ENCODE results near the gene MMS19.

MMS19 gene

DNA sequence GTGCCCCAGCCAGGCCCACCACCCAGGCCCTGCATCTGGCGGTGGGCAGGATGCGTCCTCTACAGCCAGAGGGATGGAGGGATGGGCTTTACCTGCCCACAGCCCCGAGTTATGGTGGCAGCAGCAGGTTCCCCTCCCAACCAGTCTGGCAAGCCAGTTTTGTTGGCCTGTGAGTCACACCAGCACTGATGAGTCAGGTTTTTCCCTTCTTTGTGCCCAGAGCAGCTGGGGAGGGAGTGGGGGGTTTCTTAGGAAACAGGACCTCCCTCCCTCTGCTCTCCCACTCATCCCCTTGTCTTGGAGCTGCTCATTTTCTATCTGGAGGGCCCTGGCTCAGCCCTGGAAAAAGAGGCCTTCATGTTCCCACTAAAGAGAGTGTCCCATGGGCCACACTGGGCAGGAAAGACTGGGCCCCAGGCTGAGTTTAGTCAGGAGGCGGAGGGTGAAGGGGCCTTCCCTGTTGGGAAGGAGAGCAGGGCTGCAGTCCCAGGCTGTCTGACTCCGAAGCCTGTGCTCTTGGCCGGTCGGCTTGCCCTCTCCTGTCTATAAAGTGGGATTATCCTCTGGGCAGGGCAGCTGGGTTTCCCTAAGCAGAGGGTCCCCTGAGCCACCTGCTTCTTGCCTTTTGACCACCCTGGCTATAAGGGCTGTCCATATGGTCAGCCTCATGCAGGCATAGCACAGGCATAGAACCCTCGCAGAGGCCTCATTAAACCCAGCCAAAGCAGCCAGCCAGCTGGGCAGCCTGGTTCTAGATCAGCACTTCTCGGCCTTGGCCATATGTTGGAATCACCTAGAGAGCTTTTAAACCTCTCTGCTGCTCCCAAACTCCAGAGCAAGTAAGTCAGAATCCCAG is 44.2 kb upstream of the MMS19 start:
- TF ChIP-seq, protein P1, sequence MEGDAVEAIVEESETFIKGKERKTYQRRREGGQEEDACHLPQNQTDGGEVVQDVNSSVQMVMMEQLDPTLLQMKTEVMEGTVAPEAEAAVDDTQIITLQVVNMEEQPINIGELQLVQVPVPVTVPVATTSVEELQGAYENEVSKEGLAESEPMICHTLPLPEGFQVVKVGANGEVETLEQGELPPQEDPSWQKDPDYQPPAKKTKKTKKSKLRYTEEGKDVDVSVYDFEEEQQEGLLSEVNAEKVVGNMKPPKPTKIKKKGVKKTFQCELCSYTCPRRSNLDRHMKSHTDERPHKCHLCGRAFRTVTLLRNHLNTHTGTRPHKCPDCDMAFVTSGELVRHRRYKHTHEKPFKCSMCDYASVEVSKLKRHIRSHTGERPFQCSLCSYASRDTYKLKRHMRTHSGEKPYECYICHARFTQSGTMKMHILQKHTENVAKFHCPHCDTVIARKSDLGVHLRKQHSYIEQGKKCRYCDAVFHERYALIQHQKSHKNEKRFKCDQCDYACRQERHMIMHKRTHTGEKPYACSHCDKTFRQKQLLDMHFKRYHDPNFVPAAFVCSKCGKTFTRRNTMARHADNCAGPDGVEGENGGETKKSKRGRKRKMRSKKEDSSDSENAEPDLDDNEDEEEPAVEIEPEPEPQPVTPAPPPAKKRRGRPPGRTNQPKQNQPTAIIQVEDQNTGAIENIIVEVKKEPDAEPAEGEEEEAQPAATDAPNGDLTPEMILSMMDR (IDR thresholded peaks at IDR 0.05; ENCODE audit: low read depth, low read length), result no peak
- Histone ChIP-seq H3K27ac (peak overlapping the region; percentile 83), H3K27me3 (ENCODE audit: insufficient read depth, low read depth, severe bottlenecking) (no peaks in the 10 kb centered on the region), H3K36me3 (no peaks in the 10 kb centered on the region), H3K9me3 (ENCODE audit: severe bottlenecking) (no peaks in the 10 kb centered on the region), H3K4me3 (ENCODE audit: low read depth, low read length) (no peak overlapping the region)
- peak; percentile 83 for DNase-seq

DNA sequence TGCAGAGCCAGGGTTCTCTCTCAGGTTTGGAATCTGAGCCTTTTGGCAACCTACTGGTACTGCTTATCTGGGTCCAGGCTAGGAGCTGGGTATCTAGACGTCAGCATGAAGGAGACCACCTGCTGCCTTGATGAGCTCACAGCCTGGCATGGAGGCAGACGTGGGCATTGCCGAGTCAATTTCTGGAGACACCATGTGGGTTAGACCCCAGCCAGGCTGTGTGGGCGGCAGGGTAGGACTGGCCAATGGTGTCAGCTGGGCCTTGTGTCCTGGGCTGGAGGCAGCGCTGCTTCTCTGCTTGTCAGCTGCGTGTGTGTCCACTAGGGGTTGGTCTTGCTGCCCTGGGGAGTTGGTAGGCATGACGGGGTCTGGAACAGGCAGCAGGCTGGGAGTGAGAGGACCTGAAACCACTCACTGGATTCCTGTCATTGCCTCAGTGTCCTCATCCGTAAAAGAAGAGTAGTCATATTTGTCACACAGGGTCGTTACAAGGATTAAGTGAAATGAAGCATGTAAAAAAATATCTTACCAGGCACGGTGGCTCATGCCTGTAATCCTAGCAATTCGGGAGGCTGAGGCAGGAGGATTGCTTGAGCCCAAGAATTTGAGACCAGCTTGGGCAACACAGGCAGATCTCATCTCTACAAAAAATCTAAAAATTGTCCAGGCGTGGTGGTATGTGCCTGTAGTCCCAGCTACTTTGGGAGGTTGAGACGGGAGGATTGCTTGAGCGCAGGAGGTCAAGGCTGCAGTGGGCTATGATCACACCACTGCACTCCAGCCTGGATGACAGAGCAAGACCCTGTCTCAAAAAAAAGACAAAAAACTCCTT is 42.7 kb upstream of the MMS19 start:
- H3K9me3 ChIP-seq (ENCODE audit: severe bottlenecking), result no peaks in the 10 kb centered on the region
- H3K36me3 ChIP-seq, result no peaks in the 10 kb centered on the region
- TF ChIP-seq, protein P1 (IDR thresholded peaks at IDR 0.05; ENCODE audit: low read depth, low read length), result peak; percentile 58
- no peak overlapping the region for H3K4me3 ChIP-seq (ENCODE audit: low read depth, low read length)
- peak; percentile 40 for DNase-seq
- H3K27ac ChIP-seq, result no peak overlapping the region
- no peaks in the 10 kb centered on the region for H3K27me3 ChIP-seq (ENCODE audit: insufficient read depth, low read depth, severe bottlenecking)

DNA sequence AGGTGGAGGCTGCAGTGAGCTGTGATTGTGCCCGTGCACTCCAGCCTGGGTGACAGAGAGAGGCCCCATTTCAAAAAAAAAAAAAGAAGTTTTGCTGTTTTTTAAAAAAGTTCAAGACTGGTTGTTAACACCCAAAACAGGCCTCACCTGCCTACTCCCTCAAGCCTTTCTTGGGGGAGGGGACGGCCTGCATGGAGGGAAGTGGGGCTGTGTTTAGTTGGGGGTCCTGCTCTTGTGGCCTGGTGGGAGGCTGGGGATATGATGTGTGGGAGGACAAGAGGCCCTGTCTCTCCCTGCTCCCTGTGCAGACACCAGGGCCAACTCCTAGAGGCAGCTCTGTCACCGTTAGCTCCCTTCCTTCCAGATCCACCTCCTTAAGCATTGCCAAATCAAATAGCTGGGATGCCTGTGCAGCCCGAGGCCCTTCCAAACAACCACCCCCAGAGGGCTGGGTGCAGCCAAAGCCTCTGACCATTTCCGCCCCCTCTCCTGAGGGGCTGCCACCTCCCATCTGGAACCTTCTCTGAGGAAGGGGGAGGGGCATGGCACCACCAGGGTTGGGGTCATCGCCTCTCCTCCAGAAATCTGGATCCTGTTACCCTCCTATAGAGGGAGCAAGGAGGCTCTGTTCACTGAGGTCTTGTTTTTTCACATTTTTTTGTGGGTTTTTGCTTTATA is 41.4 kb upstream of the MMS19 start:
- Histone ChIP-seq H3K9me3 (ENCODE audit: severe bottlenecking) (no peaks in the 10 kb centered on the region), H3K4me3 (ENCODE audit: low read depth, low read length) (no peak overlapping the region), H3K27ac (no peak overlapping the region), H3K27me3 (ENCODE audit: insufficient read depth, low read depth, severe bottlenecking) (no peaks in the 10 kb centered on the region), H3K36me3 (no peaks in the 10 kb centered on the region)
- no peak for DNase-seq
- TF ChIP-seq, protein P1 (IDR thresholded peaks at IDR 0.05; ENCODE audit: low read depth, low read length), result no peak

DNA sequence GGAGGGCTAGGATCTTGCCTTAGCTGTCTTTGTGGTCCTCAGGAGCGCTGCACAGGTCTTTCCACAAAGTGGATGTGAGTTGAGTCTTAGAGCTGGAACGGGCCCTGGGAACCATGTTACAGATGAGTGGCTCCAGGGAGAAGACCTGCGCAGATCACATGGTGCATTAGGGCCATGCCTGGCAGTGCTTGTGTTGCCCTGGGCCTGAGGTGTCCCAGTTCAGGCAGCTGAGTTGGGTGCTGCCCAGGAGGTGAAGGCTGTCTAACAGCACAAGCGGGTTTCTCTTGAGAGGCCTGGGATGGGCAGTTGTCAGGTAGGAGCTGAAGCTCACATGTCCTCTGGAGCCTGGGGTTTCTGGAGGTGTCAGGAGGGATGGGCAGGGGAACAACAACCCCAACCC is 40.6 kb upstream of the MMS19 start:
- H3K27me3 ChIP-seq (ENCODE audit: insufficient read depth, low read depth, severe bottlenecking), result no peaks in the 10 kb centered on the region
- H3K36me3 ChIP-seq, result no peaks in the 10 kb centered on the region
- H3K9me3 ChIP-seq (ENCODE audit: severe bottlenecking), result no peaks in the 10 kb centered on the region
- TF ChIP-seq, protein P1 (IDR thresholded peaks at IDR 0.05; ENCODE audit: low read depth, low read length), result no peak
- no peak for DNase-seq
- H3K27ac ChIP-seq, result no peak overlapping the region
- H3K4me3 ChIP-seq (ENCODE audit: low read depth, low read length), result no peak overlapping the region

DNA sequence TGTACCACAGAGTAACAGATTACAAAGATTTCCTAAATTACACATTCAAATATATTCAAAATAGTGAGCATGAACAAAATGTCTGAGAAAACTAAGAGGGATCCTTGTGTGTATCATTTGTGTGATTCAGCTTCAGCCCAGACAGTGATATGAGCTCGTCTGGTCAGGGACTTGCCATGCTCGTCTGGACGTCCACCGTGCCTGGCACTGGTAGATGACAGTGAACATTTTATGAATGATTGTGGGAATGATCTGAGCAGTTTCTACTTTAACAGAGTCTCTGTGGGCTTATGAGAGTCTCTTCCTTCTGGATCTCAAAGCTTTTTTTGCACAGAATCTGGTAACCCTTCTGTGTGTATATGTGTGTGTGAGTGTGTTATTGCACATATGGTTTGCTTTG is 40.2 kb upstream of the MMS19 start:
- no peak for DNase-seq
- no peaks in the 10 kb centered on the region for H3K9me3 ChIP-seq (ENCODE audit: severe bottlenecking)
- no peak overlapping the region for H3K27ac ChIP-seq
- H3K36me3 ChIP-seq, result no peaks in the 10 kb centered on the region
- H3K27me3 ChIP-seq (ENCODE audit: insufficient read depth, low read depth, severe bottlenecking), result no peaks in the 10 kb centered on the region
- no peak overlapping the region for H3K4me3 ChIP-seq (ENCODE audit: low read depth, low read length)
- TF ChIP-seq, protein P1 (IDR thresholded peaks at IDR 0.05; ENCODE audit: low read depth, low read length), result no peak
